DND-41 (cell line): ENCODE results near the gene RALBP1.
"Not testable (repeated sequence)": the region's sequence is repeated elsewhere in the genome, so short reads cannot be mapped to it uniquely, and the experiment has no call there.

Source experiments
- ATAC-seq: fragments of 200-7000 bp; cut with Tn5 transposase; 3 replicates; pipeline ENCODE4 v1.9.1; 2021; ENCODE audit warnings: low read depth; ENCODE audit not compliant: insufficient read depth
- DNase-seq: peaks from one replicate; pipeline ENCODE4 v3.0.0-alpha.2; 2020
- H2AFZ ChIP-seq: 2 replicates; pipeline ENCODE4 v1.6.0; 2012; ENCODE audit warnings: low read depth, low read length
- H3K27ac ChIP-seq: 2 replicates; pipeline ENCODE4 v1.5.1; 2012; ENCODE audit warnings: low read length, inconsistent platforms
- H3K27me3 ChIP-seq: fragments of 200-600 bp; sonication (generic); 2 replicates; pipeline ENCODE4 v1.6.0; 2012; ENCODE audit warnings: low read length, mild to moderate bottlenecking, inconsistent platforms; ENCODE audit not compliant: insufficient read depth, poor library complexity
- H3K36me3 ChIP-seq: 2 replicates; pipeline ENCODE4 v1.5.1; 2012; ENCODE audit warnings: low read length, inconsistent platforms; ENCODE audit not compliant: insufficient read depth
- H3K4me1 ChIP-seq: 2 replicates; pipeline ENCODE4 v1.5.1; 2012; ENCODE audit warnings: mild to moderate bottlenecking, low read length; ENCODE audit not compliant: insufficient read depth
- H3K4me2 ChIP-seq: 2 replicates; pipeline ENCODE4 v1.6.0; 2012; ENCODE audit warnings: mild to moderate bottlenecking, moderate library complexity, low read length, inconsistent platforms; ENCODE audit not compliant: insufficient read depth
- H3K4me3 ChIP-seq, 2 experiments: fragments of 200-600 bp in 1 of 2; shearing (Covaris generic) in 1 of 2; 2 replicates each; pipeline ENCODE4 v1.5.1; 2012 to 2016; ENCODE audit warnings: inconsistent platforms in 2 of 2, low read length in 2 of 2, mild to moderate bottlenecking in 2 of 2, low read depth in 1 of 2, moderate library complexity in 1 of 2
- H3K79me2 ChIP-seq: 2 replicates; pipeline ENCODE4 v1.6.0; 2012; ENCODE audit warnings: low read length, inconsistent platforms; ENCODE audit not compliant: insufficient read depth
- H3K9ac ChIP-seq: 2 replicates; pipeline ENCODE4 v1.6.0; 2012; ENCODE audit warnings: low read depth, mild to moderate bottlenecking, inconsistent platforms, low read length, moderate library complexity
- H3K9me3 ChIP-seq: 2 replicates; pipeline ENCODE4 v1.5.1; 2012; ENCODE audit warnings: low read length, moderate library complexity, mild to moderate bottlenecking, inconsistent platforms; ENCODE audit not compliant: insufficient read depth, severe bottlenecking
- H4K20me1 ChIP-seq: 2 replicates; pipeline ENCODE4 v1.6.0; 2012; ENCODE audit warnings: low read length; ENCODE audit not compliant: insufficient read depth
- EZH2 ChIP-seq: IDR thresholded peaks from 3 replicates; pipeline ENCODE4 v1.6.1; 2012; ENCODE audit warnings: borderline replicate concordance, low read depth, mild to moderate bottlenecking, moderate library complexity, low read length, inconsistent platforms; ENCODE audit not compliant: severe bottlenecking
- TF ChIP-seq, protein P1 (sequence below): IDR thresholded peaks from 2 replicates; pipeline ENCODE4 v1.5.1; 2012; ENCODE audit warnings: borderline replicate concordance, low read length, moderate library complexity, mild to moderate bottlenecking; ENCODE audit not compliant: poor library complexity, severe bottlenecking; ENCODE audit errors: extremely low read depth

RALBP1 gene

DNA sequence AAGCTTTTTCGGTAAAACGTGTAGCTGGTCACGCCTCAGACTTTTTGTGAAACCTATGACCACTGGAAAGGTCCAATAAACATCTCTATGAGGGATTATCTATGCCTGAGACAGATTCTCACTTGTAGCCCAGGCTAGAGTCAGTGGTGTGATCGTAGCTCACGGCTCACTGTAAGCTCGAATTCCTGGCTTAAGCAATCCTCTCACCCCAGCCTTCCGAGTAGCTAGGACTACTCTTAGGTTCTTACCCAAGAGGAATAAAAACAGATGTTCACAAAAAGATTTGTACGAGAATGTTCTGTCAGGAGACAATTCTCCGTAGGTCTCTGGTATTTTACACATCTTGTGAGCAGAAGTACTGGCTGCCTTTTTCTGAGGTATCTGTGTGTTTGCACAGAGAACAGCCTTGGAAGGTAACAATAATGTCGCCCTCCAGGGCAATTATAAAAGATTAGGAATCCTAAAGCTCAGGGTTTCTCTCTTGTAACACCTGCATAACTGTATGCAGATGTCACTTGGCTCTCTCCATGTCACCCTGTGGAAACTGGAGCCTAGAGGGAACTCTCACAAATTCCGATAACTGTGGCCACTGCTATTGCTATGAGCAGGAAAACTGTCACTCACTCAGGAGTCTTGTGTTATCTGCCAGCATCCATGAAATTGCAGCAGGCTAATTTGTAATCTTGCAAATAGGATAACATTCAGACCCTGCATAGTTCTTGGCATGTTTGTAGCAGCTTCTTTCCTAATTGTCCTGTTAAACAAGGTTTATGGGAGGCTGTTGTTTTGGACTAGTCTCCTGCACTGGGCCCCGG, 25.5 kb upstream of the RALBP1 start:
- DNase-seq (no peak), ATAC-seq (no peak)
- Histone ChIP-seq H3K27ac (no peak overlapping the region), H3K4me3 (no peak overlapping the region), H3K36me3 (no peaks in the 10 kb centered on the region), H3K79me2 (no peaks in the 10 kb centered on the region), H3K4me1 (no peaks in the 10 kb centered on the region), H3K9me3 (peaks cover 11% of the 10 kb centered on the region), H3K27me3 (peaks cover 7% of the 10 kb centered on the region), H4K20me1 (no peaks in the 10 kb centered on the region), H3K4me2 (no peak overlapping the region), H2AFZ (no peak overlapping the region), H3K9ac (no peak overlapping the region)
- TF ChIP-seq, protein P1, sequence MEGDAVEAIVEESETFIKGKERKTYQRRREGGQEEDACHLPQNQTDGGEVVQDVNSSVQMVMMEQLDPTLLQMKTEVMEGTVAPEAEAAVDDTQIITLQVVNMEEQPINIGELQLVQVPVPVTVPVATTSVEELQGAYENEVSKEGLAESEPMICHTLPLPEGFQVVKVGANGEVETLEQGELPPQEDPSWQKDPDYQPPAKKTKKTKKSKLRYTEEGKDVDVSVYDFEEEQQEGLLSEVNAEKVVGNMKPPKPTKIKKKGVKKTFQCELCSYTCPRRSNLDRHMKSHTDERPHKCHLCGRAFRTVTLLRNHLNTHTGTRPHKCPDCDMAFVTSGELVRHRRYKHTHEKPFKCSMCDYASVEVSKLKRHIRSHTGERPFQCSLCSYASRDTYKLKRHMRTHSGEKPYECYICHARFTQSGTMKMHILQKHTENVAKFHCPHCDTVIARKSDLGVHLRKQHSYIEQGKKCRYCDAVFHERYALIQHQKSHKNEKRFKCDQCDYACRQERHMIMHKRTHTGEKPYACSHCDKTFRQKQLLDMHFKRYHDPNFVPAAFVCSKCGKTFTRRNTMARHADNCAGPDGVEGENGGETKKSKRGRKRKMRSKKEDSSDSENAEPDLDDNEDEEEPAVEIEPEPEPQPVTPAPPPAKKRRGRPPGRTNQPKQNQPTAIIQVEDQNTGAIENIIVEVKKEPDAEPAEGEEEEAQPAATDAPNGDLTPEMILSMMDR, result no peak
- TF ChIP-seq EZH2, result no peak

DNA sequence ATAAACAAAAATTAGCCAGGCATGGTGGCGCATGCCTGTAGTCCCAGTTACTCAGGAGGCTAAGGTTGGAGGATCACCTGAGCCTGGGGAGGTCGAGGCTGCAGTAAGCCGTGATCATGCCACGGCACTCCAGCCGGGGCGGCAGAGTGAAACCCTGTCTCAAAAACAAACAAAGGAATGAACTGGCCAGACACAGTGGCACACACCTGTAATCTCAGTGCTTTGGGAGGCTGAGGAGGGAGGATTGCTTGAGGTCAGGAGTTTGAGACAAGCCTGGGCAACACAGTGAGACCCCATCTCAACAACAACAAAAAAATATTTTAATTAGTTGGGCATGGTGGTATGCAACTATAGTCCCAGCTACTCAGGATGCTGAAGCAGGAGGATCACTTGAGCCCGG, 24.4 kb upstream of the RALBP1 start:
- not testable (repeated sequence) for H2AFZ ChIP-seq, H3K4me2 ChIP-seq, H3K4me1 ChIP-seq, H3K9ac ChIP-seq, H3K36me3 ChIP-seq, H4K20me1 ChIP-seq, H3K27me3 ChIP-seq, H3K4me3 ChIP-seq, ATAC-seq, H3K27ac ChIP-seq, H3K79me2 ChIP-seq, DNase-seq
- peaks cover 16% of the 10 kb centered on the region for H3K9me3 ChIP-seq

DNA sequence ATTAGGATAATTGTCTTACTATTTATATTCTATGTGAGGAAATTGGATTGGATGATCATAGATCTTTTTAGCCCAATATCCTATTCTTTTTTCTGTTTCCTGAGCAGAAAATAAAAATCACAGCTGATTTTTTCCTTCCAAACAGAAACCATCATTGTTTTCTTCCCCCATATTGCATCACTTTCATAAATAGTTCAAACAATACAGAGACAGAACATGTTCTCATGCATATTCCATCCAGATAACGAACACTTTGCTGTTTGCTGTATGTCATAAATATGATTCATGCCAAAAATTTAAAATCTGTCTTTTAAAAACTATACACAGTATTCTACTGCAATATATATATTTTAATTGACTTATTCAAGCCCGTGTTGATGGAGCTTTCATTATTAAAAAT, 22.0 kb upstream of the RALBP1 start:
- Histone ChIP-seq H4K20me1 (no peaks in the 10 kb centered on the region), H3K79me2 (no peaks in the 10 kb centered on the region), H3K9ac (no peak overlapping the region), H3K9me3 (peaks cover 5% of the 10 kb centered on the region), H3K36me3 (no peaks in the 10 kb centered on the region), H2AFZ (no peak overlapping the region), H3K4me1 (no peaks in the 10 kb centered on the region), H3K4me2 (no peak overlapping the region), H3K27ac (no peak overlapping the region), H3K27me3 (peaks cover 7% of the 10 kb centered on the region), H3K4me3 (no peak overlapping the region)
- DNase-seq (no peak), ATAC-seq (no peak)
- no peak for TF ChIP-seq EZH2
- TF ChIP-seq, protein P1, result no peak

DNA sequence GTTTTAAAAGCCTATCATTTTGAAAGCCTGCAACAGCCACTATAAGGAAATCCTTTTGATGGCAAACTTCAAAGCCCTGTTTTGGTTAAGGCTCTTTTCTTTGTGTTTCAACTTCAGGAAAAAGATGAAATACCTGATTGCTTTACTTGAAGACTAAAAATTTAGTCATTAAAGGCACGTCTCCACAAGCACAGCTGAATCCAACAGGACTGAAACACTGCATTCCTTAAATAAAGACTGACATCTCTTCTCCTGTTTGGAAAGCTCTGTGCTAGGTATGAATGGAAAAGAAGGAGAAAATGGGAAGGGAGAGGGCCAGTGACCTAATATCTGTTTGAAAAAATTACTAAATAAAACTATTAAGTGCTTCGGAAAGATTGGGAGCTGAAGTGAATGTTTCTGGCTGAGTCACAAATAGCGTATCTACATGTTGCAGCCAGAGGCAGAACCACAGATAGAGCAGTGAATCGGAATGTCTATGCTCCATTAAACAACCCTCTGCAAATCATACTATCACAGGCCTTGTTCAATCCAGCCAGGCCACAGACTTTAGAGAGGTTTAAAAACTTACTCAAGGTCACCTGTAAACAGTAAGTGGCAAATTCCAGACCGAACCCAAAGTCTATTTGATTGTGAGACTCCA, 21.1 kb upstream of the RALBP1 start:
- no peak for DNase-seq
- no peaks in the 10 kb centered on the region for H4K20me1 ChIP-seq
- H3K9ac ChIP-seq, result no peak overlapping the region
- H3K4me2 ChIP-seq, result no peak overlapping the region
- H3K4me1 ChIP-seq, result no peaks in the 10 kb centered on the region
- no peak overlapping the region for H3K4me3 ChIP-seq
- TF ChIP-seq, protein P1, result no peak
- no peak for TF ChIP-seq EZH2
- no peaks in the 10 kb centered on the region for H3K36me3 ChIP-seq
- peak; percentile 55; the same call in 1 of the 3 replicates for ATAC-seq
- H3K27ac ChIP-seq, result no peak overlapping the region
- H3K9me3 ChIP-seq, result peaks cover 5% of the 10 kb centered on the region
- no peaks in the 10 kb centered on the region for H3K79me2 ChIP-seq
- no peak overlapping the region for H2AFZ ChIP-seq
- H3K27me3 ChIP-seq, result peaks cover 7% of the 10 kb centered on the region
